ENCODE data around the gene ACTN4.

Gene ACTN4

GRCh38 chr19:38649305-38650171 is 2.1 kb downstream of the ACTN4 start:
- Histone ChIP-seq H3K4me2 (ENCODE audit: low read depth, low read length, poor library complexity, severe bottlenecking) (peak overlapping the region; percentile 98), H3K4me1 (ENCODE audit: insufficient read depth, low read length, poor library complexity, severe bottlenecking) (peaks cover 53% of the 10 kb centered on the region), H3K9me2 (replicated peaks; ENCODE audit: low read depth, low read length) (no peaks in the 10 kb centered on the region), H4K20me1 (ENCODE audit: insufficient read depth, low read length, poor library complexity, severe bottlenecking) (peaks cover 61% of the 10 kb centered on the region), H3K27me3 (ENCODE audit: insufficient read depth, low read length, poor library complexity, severe bottlenecking) (peaks cover 7% of the 10 kb centered on the region), H3K79me2 (ENCODE audit: insufficient read depth, low read length) (peaks cover 71% of the 10 kb centered on the region), H3F3A (ENCODE audit: low read depth) (no peaks in the 10 kb centered on the region), H2AFZ (ENCODE audit: low read length) (no peak overlapping the region), H3K9ac (ENCODE audit: low read depth, low read length, poor library complexity, severe bottlenecking) (peak overlapping the region; percentile 93), H3K4me3 (ENCODE audit: low read length, poor library complexity, severe bottlenecking) (peak overlapping the region; percentile 90), H3K9me3 (ENCODE audit: insufficient read depth, low read depth, low read length) (no peaks in the 10 kb centered on the region), H3K36me3 (ENCODE audit: insufficient read depth, low read length) (no peaks in the 10 kb centered on the region)
- TF ChIP-seq EZH2phosphoT487 (IDR thresholded peaks at IDR 0.05; ENCODE audit: borderline replicate concordance), result no peak
- TF ChIP-seq CTCF (conservative IDR thresholded peaks at IDR 0.05; ENCODE audit: low read length), result no peak

DNA sequence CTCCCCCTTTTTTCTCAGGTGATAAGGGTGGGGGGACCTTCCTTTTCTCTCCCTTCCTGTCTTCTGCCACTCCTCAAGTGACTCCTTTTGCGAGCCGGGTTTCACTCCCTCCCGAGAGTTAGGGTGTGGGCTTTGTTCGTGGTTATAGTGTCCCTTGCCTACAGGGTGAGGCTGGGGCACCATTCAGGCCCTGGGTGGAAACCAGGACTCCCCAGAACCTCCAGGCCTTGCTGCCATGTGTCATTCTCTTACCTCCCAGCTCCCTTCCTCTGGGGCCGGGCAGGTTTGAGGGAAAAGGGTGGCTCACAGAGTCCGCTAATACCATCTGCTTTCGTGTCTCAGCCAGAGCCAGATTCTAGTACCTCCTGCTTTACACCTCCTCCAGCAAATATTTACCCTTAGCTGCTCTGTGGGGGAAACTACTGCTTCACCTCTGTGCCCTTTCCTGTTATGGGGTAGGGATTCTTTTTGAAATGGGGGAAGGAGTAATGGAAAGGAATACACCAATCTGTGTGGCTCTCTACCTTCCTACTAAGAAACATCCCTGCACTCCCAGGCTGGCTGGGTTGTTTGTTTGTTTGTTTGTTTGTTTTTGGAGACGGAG is 2.8 kb downstream of the ACTN4 start:
- peak overlapping the region; percentile 93 for H3K9ac ChIP-seq (ENCODE audit: low read depth, low read length, poor library complexity, severe bottlenecking)
- H3K9me2 ChIP-seq (replicated peaks; ENCODE audit: low read depth, low read length), result no peaks in the 10 kb centered on the region
- peaks cover 69% of the 10 kb centered on the region for H4K20me1 ChIP-seq (ENCODE audit: insufficient read depth, low read length, poor library complexity, severe bottlenecking)
- peaks cover 7% of the 10 kb centered on the region for H3K27me3 ChIP-seq (ENCODE audit: insufficient read depth, low read length, poor library complexity, severe bottlenecking)
- H3K36me3 ChIP-seq (ENCODE audit: insufficient read depth, low read length), result no peaks in the 10 kb centered on the region
- peaks cover 78% of the 10 kb centered on the region for H3K79me2 ChIP-seq (ENCODE audit: insufficient read depth, low read length)
- H3K4me3 ChIP-seq (ENCODE audit: low read length, poor library complexity, severe bottlenecking), result peak overlapping the region; percentile 90
- no peak for TF ChIP-seq CTCF (conservative IDR thresholded peaks at IDR 0.05; ENCODE audit: low read length)
- peaks cover 61% of the 10 kb centered on the region for H3K4me1 ChIP-seq (ENCODE audit: insufficient read depth, low read length, poor library complexity, severe bottlenecking)
- peaks cover 3% of the 10 kb centered on the region; the same call in 1 of the 2 replicates for H3F3A ChIP-seq (ENCODE audit: low read depth)
- H3K4me2 ChIP-seq (ENCODE audit: low read depth, low read length, poor library complexity, severe bottlenecking), result peak overlapping the region; percentile 98
- no peak overlapping the region for H2AFZ ChIP-seq (ENCODE audit: low read length)
- H3K9me3 ChIP-seq (ENCODE audit: insufficient read depth, low read depth, low read length), result no peaks in the 10 kb centered on the region

DNA sequence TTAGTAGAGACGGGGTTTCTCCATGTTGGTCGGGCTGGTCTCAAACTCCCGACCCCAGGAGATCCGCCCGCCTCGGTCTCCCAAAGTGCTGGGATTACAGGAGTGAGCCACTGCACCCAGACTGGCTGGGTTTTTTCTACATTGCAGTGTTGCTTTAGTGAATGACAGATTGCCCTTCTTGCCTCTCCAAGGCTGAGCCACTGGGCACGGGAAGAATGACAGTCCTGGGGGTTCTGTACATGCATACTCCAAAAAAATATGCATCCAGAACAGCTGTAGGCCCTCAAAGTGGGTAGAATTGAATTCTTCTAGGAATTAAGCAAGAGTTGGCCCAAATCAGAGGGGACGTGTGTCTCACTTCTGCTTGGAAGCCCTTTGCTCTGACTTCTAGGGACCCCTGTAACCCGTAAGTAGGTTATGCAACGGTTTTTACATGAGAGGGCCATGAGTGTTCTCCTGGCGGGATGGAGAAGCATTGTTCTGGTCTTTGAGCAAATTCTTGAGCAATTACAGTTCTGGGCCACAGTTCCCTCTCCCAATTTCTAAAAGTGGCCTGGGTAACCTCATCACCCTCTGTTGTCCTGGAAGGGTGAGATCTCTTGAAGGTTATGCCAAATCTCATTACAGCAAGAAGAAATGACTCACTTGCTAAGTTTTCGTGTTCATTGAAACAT is 3.6 kb downstream of the ACTN4 start:
- Histone ChIP-seq H3K4me2 (ENCODE audit: low read depth, low read length, poor library complexity, severe bottlenecking) (peak overlapping the region; percentile 98), H3F3A (ENCODE audit: low read depth) (peaks cover 3% of the 10 kb centered on the region; the same call in 1 of the 2 replicates)

More for the DNA sequence above, 3.6 kb downstream of the ACTN4 start:
- Histone ChIP-seq H3K36me3 (ENCODE audit: insufficient read depth, low read length) (no peaks in the 10 kb centered on the region; the same call in 1 of the 2 replicates), H3K9me3 (ENCODE audit: insufficient read depth, low read depth, low read length) (no peaks in the 10 kb centered on the region), H3K4me3 (ENCODE audit: low read length, poor library complexity, severe bottlenecking) (peak overlapping the region; percentile 90), H3K9me2 (replicated peaks; ENCODE audit: low read depth, low read length) (no peaks in the 10 kb centered on the region), H3K79me2 (ENCODE audit: insufficient read depth, low read length) (peaks cover 86% of the 10 kb centered on the region), H4K20me1 (ENCODE audit: insufficient read depth, low read length, poor library complexity, severe bottlenecking) (peaks cover 76% of the 10 kb centered on the region), H3K27me3 (ENCODE audit: insufficient read depth, low read length, poor library complexity, severe bottlenecking) (peaks cover 7% of the 10 kb centered on the region), H2AFZ (ENCODE audit: low read length) (no peak overlapping the region), H3K9ac (ENCODE audit: low read depth, low read length, poor library complexity, severe bottlenecking) (peak overlapping the region; percentile 93), H3K4me1 (ENCODE audit: insufficient read depth, low read length, poor library complexity, severe bottlenecking) (peaks cover 68% of the 10 kb centered on the region)
- no peak for TF ChIP-seq EZH2phosphoT487 (IDR thresholded peaks at IDR 0.05; ENCODE audit: borderline replicate concordance)
- no peak for TF ChIP-seq CTCF (conservative IDR thresholded peaks at IDR 0.05; ENCODE audit: low read length)
